IMR-90 (cell line): ENCODE results near the gene PROKR2. TPM values are rescaled to one million over a fixed set of nuclear protein-coding genes. Genes with fewer than 3 reads are reported as not detected.

ENCODE experiments used
- ATAC-seq: fragments of 200-7000 bp; cut with Tn5 transposase; 2 replicates; pipeline ENCODE4 v1.9.1; 2020; ENCODE audit warnings: low read depth, mild to moderate bottlenecking, moderate library complexity
- BruUV-seq: library from RNA; stranded (reverse); fragments of 400-500 nt; replicated peaks from 2 replicates; lab custom pipeline; 2021; lab: Mats Ljungman, UMichigan
- CTCF ChIA-PET: fragments of 300-600 bp; formaldehyde crosslinking; extraction: SDS; loops from one replicate; lab custom pipeline; 2021; ENCODE audit warnings: antibody characterized with exemption; lab: Yijun Ruan, JAX
- POLR2A ChIA-PET: fragments of 300-600 bp; sonication (Branson Sonifier 250); formaldehyde crosslinking; loops from one replicate; lab custom pipeline; 2022; ENCODE audit warnings: antibody characterized with exemption; ENCODE audit not compliant: unreplicated experiment; lab: Charles Lee
- DNase-seq: peaks from one replicate; pipeline ENCODE4 v3.0.0; 2013
- H2AFZ ChIP-seq: replicated peaks from 2 replicates; pipeline ENCODE3; 2013; ENCODE audit warnings: low read length, mild to moderate bottlenecking; ENCODE audit not compliant: poor library complexity
- H2AK5ac ChIP-seq: 2 replicates; pipeline ENCODE4 v1.6.1; 2013; ENCODE audit warnings: low read depth, low read length, inconsistent platforms
- H2AK9ac ChIP-seq: replicated peaks from 2 replicates; pipeline ENCODE3; 2013; ENCODE audit warnings: mild to moderate bottlenecking, low read depth, low read length, moderate library complexity; ENCODE audit not compliant: poor library complexity
- H2BK120ac ChIP-seq: 2 replicates; pipeline ENCODE4 v1.6.1; 2013; ENCODE audit warnings: low read depth, low read length, inconsistent platforms
- H2BK15ac ChIP-seq: 3 replicates; pipeline ENCODE4 v1.6.1; 2013; ENCODE audit warnings: low read depth, low read length, inconsistent platforms
- H2BK20ac ChIP-seq: 2 replicates; pipeline ENCODE4 v1.6.1; 2013; ENCODE audit warnings: low read depth, mild to moderate bottlenecking, inconsistent platforms, low read length, moderate library complexity
- H2BK5ac ChIP-seq: 2 replicates; pipeline ENCODE4 v1.6.1; 2013; ENCODE audit warnings: mild to moderate bottlenecking, low read depth, low read length, inconsistent platforms; ENCODE audit not compliant: poor library complexity, severe bottlenecking
- H3K14ac ChIP-seq: replicated peaks from 2 replicates; pipeline ENCODE4 v1.6.1; 2013; ENCODE audit warnings: low read depth, low read length, inconsistent platforms
- H3K18ac ChIP-seq: 2 replicates; pipeline ENCODE4 v1.6.1; 2013; ENCODE audit warnings: low read depth, low read length, control low read depth
- H3K23ac ChIP-seq: 2 replicates; pipeline ENCODE4 v1.6.1; 2013; ENCODE audit warnings: low read depth, low read length, inconsistent platforms
- H3K27ac ChIP-seq: 2 replicates; pipeline ENCODE4 v1.5.1; 2013; ENCODE audit warnings: mild to moderate bottlenecking, control low read depth, low read length; ENCODE audit not compliant: insufficient read depth
- H3K27me3 ChIP-seq: 2 replicates; pipeline ENCODE4 v1.6.1; 2013; ENCODE audit warnings: low read length; ENCODE audit not compliant: control insufficient read depth, insufficient read depth
- H3K36me3 ChIP-seq: 2 replicates; pipeline ENCODE4 v1.6.1; 2013; ENCODE audit warnings: low read length, mixed read lengths; ENCODE audit not compliant: control insufficient read depth, insufficient read depth
- H3K4ac ChIP-seq: 2 replicates; pipeline ENCODE4 v1.6.1; 2013; ENCODE audit warnings: low read depth, low read length, inconsistent platforms
- H3K4me1 ChIP-seq: 2 replicates; pipeline ENCODE4 v1.6.1; 2013; ENCODE audit warnings: low read length, mixed read lengths; ENCODE audit not compliant: control insufficient read depth, insufficient read depth
- H3K4me2 ChIP-seq: 2 replicates; pipeline ENCODE4 v1.6.1; 2013; ENCODE audit warnings: low read depth, mild to moderate bottlenecking, control low read depth, low read length, moderate library complexity
- H3K4me3 ChIP-seq: 2 replicates; pipeline ENCODE4 v1.5.1; 2013; ENCODE audit warnings: low read depth, mild to moderate bottlenecking, control low read depth, low read length, moderate library complexity; ENCODE audit not compliant: insufficient read depth
- H3K56ac ChIP-seq: 2 replicates; pipeline ENCODE4 v1.6.1; 2013; ENCODE audit warnings: low read length, inconsistent platforms; ENCODE audit not compliant: insufficient read depth; ENCODE audit errors: extremely low read depth
- H3K79me1 ChIP-seq, 2 experiments: 2 replicates each; pipeline ENCODE4 v1.6.1; 2013; ENCODE audit warnings: low read length in 2 of 2, inconsistent platforms in 1 of 2, low read depth in 1 of 2
- H3K9ac ChIP-seq: 2 replicates; pipeline ENCODE4 v1.6.1; 2013; ENCODE audit warnings: low read depth, low read length, control low read depth
- H3K9me1 ChIP-seq: 2 replicates; pipeline ENCODE4 v1.6.1; 2013; ENCODE audit warnings: low read length, inconsistent platforms; ENCODE audit not compliant: insufficient read depth
- H3K9me3 ChIP-seq: 2 replicates; pipeline ENCODE4 v1.6.1; 2013; ENCODE audit warnings: low read length; ENCODE audit not compliant: control insufficient read depth, insufficient read depth
- H4K20me1 ChIP-seq: 2 replicates; pipeline ENCODE4 v1.6.1; 2013; ENCODE audit warnings: low read length, inconsistent platforms; ENCODE audit not compliant: insufficient read depth
- H4K5ac ChIP-seq: 2 replicates; pipeline ENCODE4 v1.6.1; 2013; ENCODE audit warnings: mild to moderate bottlenecking, low read depth, low read length, control low read depth
- H4K8ac ChIP-seq, 2 experiments: 2 replicates each; pipeline ENCODE4 v1.6.1; 2013; ENCODE audit warnings: low read depth in 2 of 2, low read length in 2 of 2, control low read depth in 1 of 2, inconsistent platforms in 1 of 2
- H4K91ac ChIP-seq: 2 replicates; pipeline ENCODE4 v1.6.1; 2013; ENCODE audit warnings: low read depth, low read length, inconsistent platforms; ENCODE audit not compliant: insufficient read depth
- CEBPB ChIP-seq: IDR thresholded peaks from 2 replicates; pipeline ENCODE4 v1.6.1; 2012; ENCODE audit warnings: low read depth, low read length, improper control_type of control experiment
- MAFK ChIP-seq: IDR thresholded peaks from 2 replicates; pipeline ENCODE4 v1.6.1; 2012; ENCODE audit warnings: low read depth, low read length, improper control_type of control experiment
- POLR2A ChIP-seq: IDR thresholded peaks from 2 replicates; pipeline ENCODE4 v1.6.1; 2012; ENCODE audit warnings: mild to moderate bottlenecking, low read depth, low read length
- USF2 ChIP-seq: fragments of 150-350 bp; IDR thresholded peaks from 2 replicates; pipeline ENCODE4 v1.6.1; 2017; ENCODE audit warnings: mild to moderate bottlenecking, antibody characterized with exemption, low read length, low read depth
- WGBS, 2 experiments: methylation state at CpG; one replicate each; pipeline versions ENCODE4 v1.1.5 to v1.1.7; 2013; ENCODE audit warnings: missing lambda C conversion rate in 2 of 2; ENCODE audit not compliant: insufficient read length in 1 of 2; ENCODE audit errors: extremely low coverage in 2 of 2; 5-methylcytosine and 5-hydroxymethylcytosine counted together
- dilution Hi-C: fragments of 300-500 bp; cut with HindIII; formaldehyde crosslinking; loops from one replicate; pipeline ENCODE4 v1.14.3; 2018; ENCODE audit warnings: low sequenced_read_pairs; ENCODE audit not compliant: unreplicated experiment
- in situ Hi-C: fragments of 300-500 bp; cut with MboI; formaldehyde crosslinking; loops from 3 replicates; pipeline ENCODE4 v1.14.3; 2019; ENCODE audit warnings: low sequenced_read_pairs, inconsistent platforms, mixed read lengths
- intact Hi-C: fragments of 100-400 bp; cut with micrococcal nuclease; formaldehyde crosslinking; loops from 2 replicates; pipeline ENCODE4 v1.10.0; 2022
- polyA plus RNA-seq, 3 experiments: library from polyadenylated mRNA; depleted of rRNA; stranded (reverse); fragments of >200 nt; gene quantifications; 2 replicates each; pipeline ENCODE4 v1.2.3, GENCODE V29; 2012; ENCODE audit warnings: low replicate concordance in 1 of 3
- total RNA-seq: library from RNA; depleted of rRNA; stranded (reverse); fragments of >200 nt; gene quantifications from 2 replicates; pipeline ENCODE4 v1.2.3, GENCODE V29; 2012

The PROKR2 gene
- total and polyA plus RNA-seq, 2 of the 4 experiments (the other 2 are of a cell fraction) = not detected

- Histone ChIP-seq H3K4ac (no peak overlapping the region), H3K27me3 (peaks cover 6% of the 10 kb centered on the region), H4K5ac (no peak overlapping the region), H3K9me1 (no peaks in the 10 kb centered on the region; the same call in 1 of the 2 replicates), H4K20me1 (no peaks in the 10 kb centered on the region), H2BK20ac (no peak overlapping the region), H2AK9ac (no peak overlapping the region), H3K56ac (no peak overlapping the region), H3K27ac (no peak overlapping the region), H3K79me1 (no peaks in the 10 kb centered on the region), H2AK5ac (no peak overlapping the region), H3K9ac (no peak overlapping the region), H4K8ac (no peak overlapping the region), H4K91ac (no peak overlapping the region), H2BK120ac (no peak overlapping the region), H3K36me3 (no peaks in the 10 kb centered on the region), H2AFZ (no peak overlapping the region), H3K4me3 (no peak overlapping the region), H3K9me3 (no peaks in the 10 kb centered on the region), H3K4me2 (no peak overlapping the region), H2BK15ac (no peak overlapping the region), H2BK5ac (no peak overlapping the region), H3K4me1 (no peaks in the 10 kb centered on the region), H3K23ac (no peak overlapping the region), H3K18ac (no peak overlapping the region), H3K14ac (no peak overlapping the region)
- no CpG with 5 or more reads among the region's 6 CpGs for WGBS, 2 experiments
- dilution Hi-C loops = no loop called here
- ATAC-seq (no peak), DNase-seq (no peak)
- no TSS peak for BruUV-seq
- ChIA-PET POLR2A (interaction anchor here (0.5 kb wide), 1 partner anchor 83 kb away, joined by 4 read pairs; no protein-coding TSS in a partner anchor), CTCF (no interaction called here)
- in situ Hi-C loops = no loop called here
- intact Hi-C loops = no loop called here
- TF ChIP-seq POLR2A (no peak), MAFK (no peak), CEBPB (no peak), USF2 (no peak)
Measured at GRCh38 chr20:5290596-5290995, 26.2 kb downstream of the PROKR2 start.
